ENCODE results near the gene TTBK1. TPM values are rescaled to one million over a fixed set of nuclear protein-coding genes. Genes with fewer than 3 reads are reported as not detected.

TTBK1 gene
- total and polyA plus RNA-seq, 10 of the 15 experiments (the other 5 are each of a cell fraction or from before 2014, with no cell fraction given) = 0.05 to 0.27 TPM; not detected in 8

GRCh38 chr6:43207286-43207685, 36.0 kb upstream of the TTBK1 start (continued):
- TF ChIP-seq E4F1 (IDR thresholded peaks at IDR 0.05; ENCODE audit: borderline replicate concordance, partially characterized antibody) = no peak
- no peak for TF ChIP-seq ZNF592 (IDR thresholded peaks at IDR 0.05)

GRCh38 chr6:43211955-43212354, 31.3 kb upstream of the TTBK1 start:
- Histone ChIP-seq H3K27ac (ENCODE audit: control insufficient read depth, insufficient read depth) (no peak overlapping the region), H3K4me3 (no peak overlapping the region), H3K27me3 (replicated peaks in 1 of 2; ENCODE audit: control insufficient read depth in 2 of 2, insufficient read depth in 2 of 2, low read length in 1 of 2) (no peaks in the 10 kb centered on the region), H2AFZ (ENCODE audit: control insufficient read depth, low read depth, low read length) (no peak overlapping the region), H4K20me1 (ENCODE audit: control insufficient read depth, insufficient read depth) (no peaks in the 10 kb centered on the region), H3K79me2 (ENCODE audit: control insufficient read depth, insufficient read depth, low read length) (no peaks in the 10 kb centered on the region), H3K36me3 (ENCODE audit: control insufficient read depth in 2 of 2, insufficient read depth in 2 of 2, low read length in 1 of 2) (peaks cover 0 to 1% of the 10 kb centered on the region in 2 experiments; a peak in 2 of 4 replicates), H3K9me3 (replicated peaks; ENCODE audit: control insufficient read depth, insufficient read depth, low read length) (no peaks in the 10 kb centered on the region), H3K9ac (ENCODE audit: control insufficient read depth, insufficient read depth, low read length) (no peak overlapping the region), H3K4me2 (ENCODE audit: control insufficient read depth, insufficient read depth) (no peak overlapping the region), H3K4me1 (ENCODE audit: control insufficient read depth, insufficient read depth, low read length) (no peaks in the 10 kb centered on the region)
- FAIRE-seq (no peak), DNase-seq (ENCODE audit: low read depth, low spot score) (no peak), ATAC-seq (no peak)
- ChIA-PET RAD21 (ENCODE audit: unreplicated experiment) (no interaction called here), CTCF (interaction anchor here (1.0 to 1.3 kb wide), 3 partner anchors 11 to 186 kb away, joined by 3 to 6 read pairs (median 4); partner anchors contain the start of gene DNPH1), POLR2A (interaction anchor here (0.5 to 1.4 kb wide), 2 partner anchors 12 to 230 kb away, joined by 3 to 4 read pairs; no protein-coding TSS in a partner anchor), SMC1A (ENCODE audit: uncharacterized antibody, unreplicated experiment) (interaction anchor here (1.3 kb wide), 1 partner anchor 9 kb away, joined by 3 read pairs; no protein-coding TSS in a partner anchor)
- no TSS peak for BruUV-seq (replicated peaks)
- in situ Hi-C loops (cut with MboI) = no loop called here
- TF ChIP-seq SMC3 (IDR thresholded peaks at IDR 0.05; ENCODE audit: borderline replicate concordance, low read length) (peak; percentile 34; the same call in 1 of the 2 replicates), BCL11A (IDR thresholded peaks at IDR 0.05; ENCODE audit: low read depth, low read length) (no peak), ZBTB4 (CRISPR knock-in tag; IDR thresholded peaks at IDR 0.05) (no peak), CTCF (IDR thresholded peaks at IDR 0.05 in 2 of 3, conservative IDR thresholded peaks at IDR 0.05 in 1 of 3; ENCODE audit: control insufficient read depth in 2 of 3, extremely low read depth in 1 of 3, insufficient read depth in 1 of 3, low read depth in 3 of 3, low read length in 3 of 3) (peak in 1 of 3 experiments; percentile 11; a peak in 3 of 6 replicates), RAD21 (IDR thresholded peaks at IDR 0.05; ENCODE audit: insufficient read depth, low read depth, low read length) (peak; percentile 21)
- intact Hi-C loops (cut with micrococcal nuclease; ENCODE audit: unreplicated experiment) = no loop called here
- 100% methylated on average over 1 of the region's 1 CpG for WGBS (ENCODE audit: insufficient coverage, insufficient replicate concordance, low lambda C conversion rate, missing lambda C conversion rate)

Data from GM12878 (cell line).